Pancreas (tissue), 10 donors: ENCODE results near the gene ILF3. TPM values are rescaled to one million over a fixed set of nuclear protein-coding genes. Genes with fewer than 3 reads are reported as not detected.

Source experiments
- ATAC-seq, 4 donors: fragments of 200-7000 bp; cut with Tn5 transposase; one replicate each; pipeline versions ENCODE4 v1.8.0 to v1.9.1; 2020; ENCODE audit warnings: mild to moderate bottlenecking in 4 of 4, moderate library complexity in 4 of 4
- DNase-seq, 6 donors: peaks; one replicate each; pipeline ENCODE4 v3.0.0-alpha.2; 2020
- FAIRE-seq: peaks from 2 replicates; lab custom pipeline; 2012; peaks lifted over from hg19 to GRCh38; lab: Jason Lieb, UNC
- H3K27ac ChIP-seq, 4 donors: fragments of 200-600 bp; sonication (generic); 1 replicate in 3 of 4; 2 replicates in 1 of 4; pipeline versions ENCODE4 v1.5.0 to v1.8.0; 2020
- H3K27me3 ChIP-seq, 4 donors: fragments of 200-600 bp; one replicate each; pipeline ENCODE4 v1.8.0; 2021
- H3K36me3 ChIP-seq, 3 donors: fragments of 200-600 bp; sonication (generic) in 1 of 3; one replicate each; pipeline versions ENCODE4 v1.5.0 to v1.8.0; 2020 to 2021
- H3K4me1 ChIP-seq, 3 donors: fragments of 200-600 bp; one replicate each; pipeline ENCODE4 v1.8.0; 2021
- H3K4me3 ChIP-seq, 4 donors: fragments of 200-600 bp; sonication (generic) in 2 of 4; one replicate each; pipeline versions ENCODE4 v1.5.0 to v1.8.0; 2020 to 2021
- H3K9me3 ChIP-seq, 4 donors: fragments of 200-600 bp; one replicate each; pipeline ENCODE4 v1.8.0; 2021
- CTCF ChIP-seq, 4 donors: fragments of 200-600 bp; sonication (generic) in 3 of 4; IDR thresholded peaks; one replicate each; pipeline versions ENCODE4 v1.5.0 to v1.8.0; 2021; ENCODE audit warnings: antibody characterized with exemption in 4 of 4
- WGBS, 2 donors: extraction: QIAGEN DNeasy Blood & Tissue Kit; methylation state at CpG; one replicate each; pipeline ENCODE4 v1.1.7; 2013; 5-methylcytosine and 5-hydroxymethylcytosine counted together
- intact Hi-C, 3 donors: fragments of 100-400 bp; cut with DNase I; formaldehyde crosslinking; loops; one replicate each; pipeline versions ENCODE4 v1.11.1 to v1.14.2; 2022
- polyA plus RNA-seq, 2 donors: library from polyadenylated mRNA; stranded (reverse); fragments of 200-250 nt; gene quantifications; one replicate each; pipeline ENCODE4 v1.2.3, GENCODE V29; 2013
- total RNA-seq, 6 donors: library from RNA; stranded (reverse); fragmentation: NEBNext Ultra II Directional in 4 of 6; extraction: Animal tissue kit (Norgen Biotek cat#: 25700) in 4 of 6; gene quantifications; one replicate each; pipeline versions ENCODE4 v1.2.1 to v1.2.4, GENCODE V29; 2021 to 2023
- donor health status: healthy with polysubstance abuse.
- donor health status: DM: no; HTN: no; CAD: no; lungs with moderate emphysema.
- donor health status: DM: no; HTN: no; CAD: no.
- donor health status: control.
- donor health status: control.
- donor health status: Bipolar disorder and iron deficiency.
- donor health status: DM: yes; HTN: yes; CAD: no.
- donor health status: DM: no; HTN: no; CAD: no.
- donor health status: DM: no; HTN: no; CAD: no.
- donor health status: DM: yes; HTN: yes; CAD: no.

The ILF3 gene
- total and polyA plus RNA-seq, 8 donors, result 70.5 to 129 (median 109) TPM

- no peak for TF ChIP-seq CTCF (IDR thresholded peaks at IDR 0.05)
- no peak for DNase-seq
- intact Hi-C loops, result no loop called here
- Histone ChIP-seq H3K36me3 (peaks cover 5 to 51% (median 15%) of the 10 kb centered on the region in 3 donors), H3K4me1 (peaks cover 0 to 3% (median 0%) of the 10 kb centered on the region in 3 donors), H3K27ac (no peak overlapping the region), H3K27me3 (no peaks in the 10 kb centered on the region), H3K4me3 (no peak overlapping the region), H3K9me3 (no peaks in the 10 kb centered on the region)
- no peak for ATAC-seq
- FAIRE-seq, result no peak
- 87 to 91% methylated on average over 23 of the region's 23 CpGs for WGBS, 2 donors
Measured at GRCh38 chr19:10691178-10691881, 37.2 kb downstream of the ILF3 start.

- DNase-seq (no peak), ATAC-seq (no peak), FAIRE-seq (no peak)
- Histone ChIP-seq H3K9me3 (no peaks in the 10 kb centered on the region), H3K27ac (no peak overlapping the region), H3K4me3 (no peak overlapping the region), H3K36me3 (peaks cover 5 to 45% (median 15%) of the 10 kb centered on the region in 3 donors), H3K27me3 (no peaks in the 10 kb centered on the region), H3K4me1 (peaks cover 0 to 3% (median 0%) of the 10 kb centered on the region in 3 donors)
- 86 to 89% methylated on average over 5 of the region's 5 CpGs for WGBS, 2 donors
- no peak for TF ChIP-seq CTCF (IDR thresholded peaks at IDR 0.05)
- intact Hi-C loops, result no loop called here
Measured at GRCh38 chr19:10691883-10692282, 37.7 kb downstream of the ILF3 start.

- 90 to 91% methylated on average over 5 of the region's 5 CpGs for WGBS, 2 donors
- ATAC-seq (no peak), FAIRE-seq (no peak), DNase-seq (no peak)
- Histone ChIP-seq H3K27me3 (no peaks in the 10 kb centered on the region), H3K4me1 (peaks cover 0 to 3% (median 0%) of the 10 kb centered on the region in 3 donors), H3K4me3 (no peak overlapping the region), H3K27ac (no peak overlapping the region), H3K36me3 (peaks cover 5 to 36% (median 15%) of the 10 kb centered on the region in 3 donors), H3K9me3 (no peaks in the 10 kb centered on the region)
- intact Hi-C loops, result no loop called here
- no peak for TF ChIP-seq CTCF (IDR thresholded peaks at IDR 0.05)
Measured at GRCh38 chr19:10692673-10693264, 38.6 kb downstream of the ILF3 start.

- WGBS, 2 donors, result 37 to 51% methylated on average over 16 of the region's 16 CpGs
- FAIRE-seq (no peak), ATAC-seq (no peak), DNase-seq (no peak)
- peaks cover 0 to 16% (median 0%) of the 10 kb centered on the region in 3 donors for H3K36me3 ChIP-seq
- no peak overlapping the region for H3K4me3 ChIP-seq
- H3K27ac ChIP-seq, result no peak overlapping the region
- no peak for TF ChIP-seq CTCF (IDR thresholded peaks at IDR 0.05)
- no peaks in the 10 kb centered on the region for H3K9me3 ChIP-seq
- intact Hi-C loops, result no loop called here
- H3K27me3 ChIP-seq, result no peaks in the 10 kb centered on the region
- peaks cover 0 to 3% (median 0%) of the 10 kb centered on the region in 3 donors for H3K4me1 ChIP-seq
Measured at GRCh38 chr19:10694706-10695307, 40.7 kb downstream of the ILF3 start.
